ENCODE data around the gene GGCT. TPM values are rescaled to one million over a fixed set of nuclear protein-coding genes. Genes with fewer than 3 reads are reported as not detected.

The GGCT gene
- total RNA-seq, 1 experiment from 2014 or later: 62.6 TPM

DNA sequence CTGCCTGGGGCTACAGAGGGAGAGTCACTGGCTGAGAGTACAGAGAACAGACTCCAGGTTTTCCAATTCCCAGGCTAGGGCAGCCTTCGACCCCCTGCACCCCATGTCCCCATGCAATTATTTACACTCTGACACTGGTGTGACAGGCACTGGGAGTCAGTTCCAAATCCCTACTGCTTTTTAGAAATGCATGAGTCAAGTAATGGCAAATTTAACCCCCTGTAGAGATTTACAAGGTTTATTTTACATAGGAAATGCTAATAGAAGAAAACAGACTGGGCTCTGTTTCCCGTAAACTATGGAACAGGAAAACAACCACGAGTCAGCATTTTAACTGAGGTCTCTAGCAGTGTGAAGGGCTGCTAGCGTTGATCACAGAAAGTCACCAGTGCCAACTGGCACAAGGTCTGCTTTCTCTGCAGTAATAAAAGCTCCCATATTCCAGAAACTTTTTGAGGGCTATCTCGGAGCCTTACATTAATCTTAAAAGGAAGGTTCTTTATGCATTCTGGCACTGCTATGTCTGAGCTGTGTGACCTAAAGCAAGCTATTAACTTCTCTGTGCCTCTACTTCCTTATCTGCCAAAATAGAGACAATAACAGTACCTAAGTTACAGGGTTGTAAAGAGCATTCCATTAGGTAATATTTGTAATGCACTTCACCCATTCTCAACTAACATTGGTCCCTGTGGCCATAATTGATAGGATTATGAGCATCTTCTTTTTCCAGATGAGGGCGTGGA lies 54.2 kb downstream of the GGCT start:
- no peak for DNase-seq (ENCODE audit: low read depth)
- in situ Hi-C loops (cut with HindIII; ENCODE audit: low pct_unique_long_range_greater_than_20kb, low sequenced_read_pairs): no loop called here

DNA sequence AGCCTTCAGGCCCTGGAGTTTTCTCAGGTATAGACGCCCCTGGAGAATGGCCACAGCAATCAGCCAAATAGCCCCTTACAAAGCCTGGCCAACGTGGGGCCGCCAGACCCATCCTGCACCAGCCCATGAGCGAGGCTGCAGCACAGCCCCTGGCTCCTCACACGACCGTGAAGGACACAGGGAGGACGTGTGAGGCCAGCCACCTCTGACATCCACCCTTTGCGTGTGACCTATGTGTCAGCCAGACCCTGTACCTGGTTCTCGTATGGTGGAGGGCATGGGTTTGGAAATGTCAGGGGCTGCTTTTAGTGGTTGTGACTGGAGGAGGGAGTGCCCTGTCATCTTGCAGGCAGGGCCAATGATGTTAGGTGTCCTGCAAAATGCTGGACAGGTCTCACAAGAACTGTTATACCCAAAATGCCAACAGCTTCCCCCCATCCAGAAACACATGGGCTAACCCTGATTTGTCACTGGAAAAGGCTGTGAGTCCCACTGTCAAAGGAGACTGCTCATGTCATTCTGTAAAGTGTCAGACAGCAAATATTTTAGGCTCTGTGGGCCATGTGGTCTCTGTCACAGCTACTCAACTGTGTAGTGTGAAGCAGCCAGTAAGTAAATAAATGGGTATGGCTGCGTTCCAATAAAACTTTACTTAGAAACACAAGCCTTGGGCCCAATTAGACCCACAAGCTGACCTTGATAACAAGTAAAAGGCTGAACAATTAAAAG lies 56.0 kb downstream of the GGCT start:
- DNase-seq (ENCODE audit: low read depth): no peak
- in situ Hi-C loops (cut with HindIII; ENCODE audit: low pct_unique_long_range_greater_than_20kb, low sequenced_read_pairs): no loop called here

DNA sequence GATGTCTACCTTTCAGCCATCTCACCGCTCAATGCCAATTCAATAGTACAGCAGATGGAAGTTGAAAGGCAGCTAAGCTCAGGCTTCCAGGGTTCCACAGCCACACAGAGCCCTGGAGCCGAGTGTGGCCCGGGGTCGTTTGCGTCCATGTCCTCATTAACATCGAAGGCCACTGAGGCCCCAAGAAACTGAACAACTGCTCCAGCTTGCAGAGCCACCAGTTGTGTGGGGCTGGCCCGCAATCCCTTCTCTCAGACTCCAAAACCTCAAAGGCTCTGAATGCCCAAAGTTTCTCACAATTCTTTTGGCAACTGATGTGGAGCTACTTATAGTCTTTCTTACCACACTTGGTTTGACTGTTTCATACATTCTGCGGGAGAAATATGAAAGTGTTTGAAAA lies 57.2 kb downstream of the GGCT start:
- no peak for DNase-seq (ENCODE audit: low read depth)
- in situ Hi-C loops (cut with HindIII; ENCODE audit: low pct_unique_long_range_greater_than_20kb, low sequenced_read_pairs): no loop called here

Other genes starting within 250 kb of the GGCT start
- gene ZNRF2, start 220.2 kb downstream of the GGCT start, total RNA-seq (2014; rRNA removed; shearing (Covaris generic); ENCODE audit: low replicate concordance): 19.3 and 20.3 TPM in 2 replicates
- 10.3 and 22.4 TPM in 2 replicates for gene NOD1, start 26.0 kb downstream of the GGCT start, total RNA-seq (2014; rRNA removed; shearing (Covaris generic); ENCODE audit: low replicate concordance)
- gene GARS1, start 90.0 kb upstream of the GGCT start, total RNA-seq (2014; rRNA removed; shearing (Covaris generic); ENCODE audit: low replicate concordance): 194 and 210 TPM in 2 replicates
- not detected in 2 replicates for gene CRHR2, start 177.6 kb upstream of the GGCT start, total RNA-seq (2014; rRNA removed; shearing (Covaris generic); ENCODE audit: low replicate concordance)
- gene INMT, start 247.3 kb upstream of the GGCT start, total RNA-seq (2014; rRNA removed; shearing (Covaris generic); ENCODE audit: low replicate concordance): not detected in 2 replicates